Measurements from ENCODE around the gene PKNOX1. TPM values are rescaled to one million over a fixed set of nuclear protein-coding genes. Genes with fewer than 3 reads are reported as not detected.

PKNOX1 gene
- total RNA-seq, 1 experiment from 2014 or later, result 30.6 TPM

- Histone ChIP-seq H3K27me3 (replicated peaks; ENCODE audit: insufficient read depth, low read depth, low read length, poor library complexity) (no peaks in the 10 kb centered on the region), H3K9me3 (ENCODE audit: low read depth, low read length, poor library complexity, severe bottlenecking) (no peaks in the 10 kb centered on the region), H3K36me3 (ENCODE audit: insufficient read depth, low read length, poor library complexity, severe bottlenecking) (peaks cover 7% of the 10 kb centered on the region), H3K27ac (ENCODE audit: low read depth, low read length, poor library complexity, severe bottlenecking) (peak overlapping the region; percentile 93), H3K4me1 (ENCODE audit: insufficient read depth, low read length, poor library complexity, severe bottlenecking) (peaks cover 13% of the 10 kb centered on the region), H3K4me3 (ENCODE audit: low read depth, low read length, poor library complexity, severe bottlenecking) (no peak overlapping the region)
- intact Hi-C loops (cut with micrococcal nuclease; ENCODE audit: unreplicated experiment), result no loop called here
- CTCF ChIA-PET, result no interaction called here
- POLR2A ChIA-PET (ENCODE audit: low non-redundant PET), result no interaction called here
- BruUV-seq (replicated peaks), result no TSS peak
- DNase-seq (ENCODE audit: low spot score), result no peak
- TF ChIP-seq EZH2 (IDR thresholded peaks at IDR 0.05; ENCODE audit: borderline replicate concordance, low read depth, low read length, poor library complexity, severe bottlenecking) (no peak), CTCF (conservative IDR thresholded peaks at IDR 0.05; ENCODE audit: low read depth, low read length) (no peak)
Measured at GRCh38 chr21:43024439-43025136, 50.2 kb downstream of the PKNOX1 start.

GRCh38 chr21:43025636-43026180 is 51.3 kb downstream of the PKNOX1 start:
- intact Hi-C loops (cut with micrococcal nuclease; ENCODE audit: unreplicated experiment), result no loop called here
- no TSS peak for BruUV-seq (replicated peaks)
- TF ChIP-seq EZH2 (IDR thresholded peaks at IDR 0.05; ENCODE audit: borderline replicate concordance, low read depth, low read length, poor library complexity, severe bottlenecking) (no peak), CTCF (conservative IDR thresholded peaks at IDR 0.05; ENCODE audit: low read depth, low read length) (no peak)
- peak overlapping the region; percentile 93 for H3K27ac ChIP-seq (ENCODE audit: low read depth, low read length, poor library complexity, severe bottlenecking)
- peaks cover 10% of the 10 kb centered on the region for H3K36me3 ChIP-seq (ENCODE audit: insufficient read depth, low read length, poor library complexity, severe bottlenecking)
- H3K4me3 ChIP-seq (ENCODE audit: low read depth, low read length, poor library complexity, severe bottlenecking), result no peak overlapping the region
- DNase-seq (ENCODE audit: low spot score), result peak; percentile 71
- POLR2A ChIA-PET (ENCODE audit: low non-redundant PET), result no interaction called here
- peaks cover 13% of the 10 kb centered on the region for H3K4me1 ChIP-seq (ENCODE audit: insufficient read depth, low read length, poor library complexity, severe bottlenecking)
- CTCF ChIA-PET, result no interaction called here
- H3K27me3 ChIP-seq (replicated peaks; ENCODE audit: insufficient read depth, low read depth, low read length, poor library complexity), result no peaks in the 10 kb centered on the region
- no peaks in the 10 kb centered on the region for H3K9me3 ChIP-seq (ENCODE audit: low read depth, low read length, poor library complexity, severe bottlenecking)

- Histone ChIP-seq H3K27ac (ENCODE audit: low read depth, low read length, poor library complexity, severe bottlenecking) (peak overlapping the region; percentile 45), H3K4me1 (ENCODE audit: insufficient read depth, low read length, poor library complexity, severe bottlenecking) (peaks cover 13% of the 10 kb centered on the region), H3K4me3 (ENCODE audit: low read depth, low read length, poor library complexity, severe bottlenecking) (no peak overlapping the region), H3K9me3 (ENCODE audit: low read depth, low read length, poor library complexity, severe bottlenecking) (no peaks in the 10 kb centered on the region), H3K36me3 (ENCODE audit: insufficient read depth, low read length, poor library complexity, severe bottlenecking) (peaks cover 18% of the 10 kb centered on the region), H3K27me3 (replicated peaks; ENCODE audit: insufficient read depth, low read depth, low read length, poor library complexity) (no peaks in the 10 kb centered on the region)
- ChIA-PET CTCF (no interaction called here), POLR2A (ENCODE audit: low non-redundant PET) (no interaction called here)
- intact Hi-C loops (cut with micrococcal nuclease; ENCODE audit: unreplicated experiment), result no loop called here
- BruUV-seq (replicated peaks), result no TSS peak
- TF ChIP-seq CTCF (conservative IDR thresholded peaks at IDR 0.05; ENCODE audit: low read depth, low read length) (no peak), EZH2 (IDR thresholded peaks at IDR 0.05; ENCODE audit: borderline replicate concordance, low read depth, low read length, poor library complexity, severe bottlenecking) (no peak)
- no peak for DNase-seq (ENCODE audit: low spot score)
Measured at GRCh38 chr21:43027846-43028731, 53.7 kb downstream of the PKNOX1 start.

Data from A673 (cell line).